GM23338 (cell line): Measurements from ENCODE around the gene RAD51D. TPM values are rescaled to one million over a fixed set of nuclear protein-coding genes. Genes with fewer than 3 reads are reported as not detected.

ENCODE experiments used
- ATAC-seq: fragments of 200-7000 bp; cut with Tn5 transposase; 3 replicates; pipeline ENCODE4 v1.9.1; 2020
- DNase-seq: peaks from one replicate; pipeline ENCODE4 v3.0.0-alpha.2; 2015; ENCODE audit warnings: low spot score
- H2AFZ ChIP-seq: fragments of 200-600 bp; sonication (generic); 2 replicates; pipeline ENCODE4 v1.8.0; 2016; ENCODE audit warnings: antibody characterized with exemption, mild to moderate bottlenecking, moderate library complexity
- H3F3A ChIP-seq: fragments of 200-600 bp; sonication (generic); replicated peaks from 2 replicates; pipeline ENCODE4 v1.8.0; 2017; ENCODE audit warnings: antibody characterized with exemption, mixed run types, low read depth
- H3K27ac ChIP-seq: fragments of 200-600 bp; sonication (generic); 2 replicates; pipeline ENCODE4 v1.6.1; 2016; ENCODE audit warnings: low read depth
- H3K27me3 ChIP-seq: fragments of 200-600 bp; sonication (generic); 2 replicates; pipeline ENCODE4 v1.8.0; 2016; ENCODE audit warnings: mild to moderate bottlenecking, mixed run types, moderate library complexity; ENCODE audit not compliant: insufficient read depth
- H3K36me3 ChIP-seq: fragments of 200-600 bp; sonication (generic); 2 replicates; pipeline ENCODE4 v1.8.0; 2016; ENCODE audit warnings: mild to moderate bottlenecking; ENCODE audit not compliant: insufficient read depth
- H3K4me1 ChIP-seq: fragments of 200-600 bp; sonication (generic); 2 replicates; pipeline ENCODE4 v1.8.0; 2016; ENCODE audit warnings: mild to moderate bottlenecking, moderate library complexity; ENCODE audit not compliant: insufficient read depth
- H3K4me2 ChIP-seq: fragments of 200-600 bp; sonication (generic); 2 replicates; pipeline ENCODE4 v1.7.1; 2017; ENCODE audit warnings: mixed run types
- H3K4me3 ChIP-seq: fragments of 200-600 bp; sonication (generic); 2 replicates; pipeline ENCODE4 v1.6.1; 2016; ENCODE audit warnings: mixed run types
- H3K79me2 ChIP-seq: fragments of 200-600 bp; sonication (generic); replicated peaks from 2 replicates; pipeline ENCODE4 v1.8.0; 2017; ENCODE audit warnings: mild to moderate bottlenecking; ENCODE audit not compliant: insufficient read depth
- H3K9me2 ChIP-seq: fragments of 200-600 bp; sonication (generic); 2 replicates; pipeline ENCODE4 v1.8.0; 2017; ENCODE audit not compliant: insufficient read depth
- H4K20me1 ChIP-seq: fragments of 200-600 bp; sonication (generic); replicated peaks from 2 replicates; pipeline ENCODE4 v1.8.0; 2017; ENCODE audit warnings: mild to moderate bottlenecking; ENCODE audit not compliant: insufficient read depth
- H3K27ac Mint-ChIP-seq: 2 replicates; pipeline ENCODE4 v1.8.0; 2020; ENCODE audit warnings: inconsistent platforms, mild to moderate bottlenecking, moderate library complexity, mixed read lengths
- H3K27me3 Mint-ChIP-seq: 3 replicates; pipeline ENCODE4 v1.8.0; 2022; ENCODE audit warnings: low read depth, mild to moderate bottlenecking, moderate library complexity, mixed read lengths, inconsistent platforms; ENCODE audit not compliant: insufficient read depth, poor library complexity
- H3K36me3 Mint-ChIP-seq: 3 replicates; pipeline ENCODE4 v1.8.0; 2021; ENCODE audit warnings: low read depth, mild to moderate bottlenecking, inconsistent platforms, moderate library complexity, mixed read lengths
- H3K4me1 Mint-ChIP-seq: 3 replicates; pipeline ENCODE4 v1.8.0; 2020; ENCODE audit warnings: mild to moderate bottlenecking, inconsistent platforms, mixed read lengths
- H3K4me3 Mint-ChIP-seq: 3 replicates; pipeline ENCODE4 v1.8.0; 2021; ENCODE audit warnings: moderate library complexity, mild to moderate bottlenecking, inconsistent platforms, mixed read lengths
- H3K9me3 Mint-ChIP-seq: 3 replicates; pipeline ENCODE4 v1.8.0; 2020; ENCODE audit warnings: moderate library complexity, mild to moderate bottlenecking, inconsistent platforms, mixed read lengths
- CREB1 ChIP-seq: fragments of 250-450 bp; sonication (Bioruptor Pico); IDR thresholded peaks from 2 replicates; pipeline ENCODE4 v1.5.0; 2020; ENCODE audit warnings: low read depth, mild to moderate bottlenecking, moderate library complexity
- EZH2 ChIP-seq: fragments of 200-600 bp; sonication (generic); IDR thresholded peaks from one replicate; pipeline ENCODE4 v1.8.0; 2017; ENCODE audit warnings: antibody characterized with exemption, mild to moderate bottlenecking, low read depth; ENCODE audit not compliant: unreplicated experiment
- EZH2phosphoT487 ChIP-seq: fragments of 200-600 bp; sonication (generic); IDR thresholded peaks from one replicate; pipeline ENCODE4 v1.8.1; 2018; ENCODE audit warnings: antibody characterized with exemption; ENCODE audit not compliant: unreplicated experiment
- JUNB ChIP-seq: IDR thresholded peaks from one replicate; pipeline ENCODE4 v1.6.1; 2016; ENCODE audit warnings: antibody characterized with exemption; ENCODE audit not compliant: unreplicated experiment
- NANOG ChIP-seq: IDR thresholded peaks from 2 replicates; pipeline ENCODE4 v1.6.1; 2016; ENCODE audit warnings: antibody characterized with exemption, borderline replicate concordance
- POLR2AphosphoS5 ChIP-seq: IDR thresholded peaks from 2 replicates; pipeline ENCODE4 v1.6.1; 2016; ENCODE audit warnings: antibody characterized with exemption, low read depth
- REST ChIP-seq: IDR thresholded peaks from one replicate; pipeline ENCODE4 v1.6.1; 2018; ENCODE audit warnings: antibody characterized with exemption; ENCODE audit not compliant: unreplicated experiment
- STAT1 ChIP-seq: IDR thresholded peaks from one replicate; pipeline ENCODE4 v1.6.1; 2016; ENCODE audit warnings: antibody characterized with exemption; ENCODE audit not compliant: unreplicated experiment
- ZNF114 ChIP-seq: fragments of 250-450 bp; sonication (Bioruptor Pico); IDR thresholded peaks from 2 replicates; pipeline ENCODE4 v1.5.0; 2020; ENCODE audit warnings: mild to moderate bottlenecking, moderate library complexity
- ZNF331 ChIP-seq: fragments of 250-450 bp; sonication (Bioruptor Pico); IDR thresholded peaks from 2 replicates; pipeline ENCODE4 v1.5.0; 2020; ENCODE audit warnings: low read depth, mild to moderate bottlenecking, moderate library complexity
- ZNF462 ChIP-seq: fragments of 250-450 bp; sonication (Bioruptor Pico); IDR thresholded peaks from 2 replicates; pipeline ENCODE4 v1.5.0; 2020; ENCODE audit warnings: mild to moderate bottlenecking, moderate library complexity
- polyA plus RNA-seq: library from polyadenylated mRNA; unstranded; fragments of >200 nt; fragmentation: Nextera tagmentation; extraction: Ambion mirVana; gene quantifications from 2 replicates; pipeline ENCODE4 v1.2.1, GENCODE V29; 2016
- total RNA-seq: library from RNA; depleted of rRNA; stranded (reverse); fragments of >200 nt; shearing (Covaris generic); gene quantifications from 2 replicates; pipeline ENCODE4 v1.2.3, GENCODE V29; 2014

The RAD51D gene
- total and polyA plus RNA-seq, 2 experiments from 2014 or later = 5.9 to 11.0 TPM

GRCh38 chr17:35155246-35155645 lies 35.6 kb upstream of the RAD51D start:
- Histone ChIP-seq H2AFZ (no peak overlapping the region), H3K36me3 (no peaks in the 10 kb centered on the region), H3K79me2 (no peaks in the 10 kb centered on the region), H4K20me1 (no peaks in the 10 kb centered on the region), H3K9me2 (0 out of 2 replicates have a peak, but pooled peaks cover 3% of the 10 kb centered on the region), H3K27ac (no peak overlapping the region), H3K27me3 (no peaks in the 10 kb centered on the region), H3F3A (no peaks in the 10 kb centered on the region), H3K4me2 (no peak overlapping the region), H3K4me1 (no peaks in the 10 kb centered on the region), H3K4me3 (no peak overlapping the region)
- Mint-ChIP-seq H3K4me3 (no peak overlapping the region), H3K36me3 (no peaks in the 10 kb centered on the region), H3K27me3 (peaks cover 6% of the 10 kb centered on the region), H3K4me1 (no peaks in the 10 kb centered on the region), H3K27ac (no peak overlapping the region), H3K9me3 (no peaks in the 10 kb centered on the region)
- DNase-seq (no peak), ATAC-seq (no peak)
- TF ChIP-seq ZNF114 = no peak
- no peak for TF ChIP-seq EZH2
- TF ChIP-seq EZH2phosphoT487 = no peak
- TF ChIP-seq JUNB = no peak

- no peaks in the 10 kb centered on the region for H3K4me1 ChIP-seq
- ATAC-seq = no peak
- Mint-ChIP-seq H3K27me3 (peaks cover 6% of the 10 kb centered on the region), H3K27ac (no peak overlapping the region), H3K36me3 (no peaks in the 10 kb centered on the region), H3K9me3 (no peaks in the 10 kb centered on the region), H3K4me1 (no peaks in the 10 kb centered on the region), H3K4me3 (no peak overlapping the region)
- DNase-seq = no peak
- no peak overlapping the region for H3K4me2 ChIP-seq
- H3K79me2 ChIP-seq = no peaks in the 10 kb centered on the region
- no peaks in the 10 kb centered on the region for H3K36me3 ChIP-seq
- H3K27ac ChIP-seq = no peak overlapping the region
- no peaks in the 10 kb centered on the region for H4K20me1 ChIP-seq
- H3K4me3 ChIP-seq = no peak overlapping the region
- 0 out of 2 replicates have a peak, but pooled peaks cover 3% of the 10 kb centered on the region for H3K9me2 ChIP-seq
- H3F3A ChIP-seq = no peaks in the 10 kb centered on the region
- H2AFZ ChIP-seq = no peak overlapping the region; the same call in 1 of the 2 replicates
- no peaks in the 10 kb centered on the region for H3K27me3 ChIP-seq
- TF ChIP-seq STAT1 (no peak), CREB1 (CRISPR knock-in tag) (no peak), ZNF462 (no peak), ZNF114 (no peak), JUNB (no peak), REST (no peak), POLR2AphosphoS5 (no peak), ZNF331 (CRISPR knock-in tag) (no peak), NANOG (no peak)
Observed at GRCh38 chr17:35154196-35155165, 34.8 kb upstream of the RAD51D start.
